Lung microvascular endothelial cell (primary cell): ENCODE results near the gene TKTL1. TPM values are rescaled to one million over a fixed set of nuclear protein-coding genes. Genes with fewer than 3 reads are reported as not detected.
"Not testable (repeated sequence)": the region's sequence is repeated elsewhere in the genome, so short reads cannot be mapped to it uniquely, and the experiment has no call there.

Source experiments
- DNase-seq, 2 donors: peaks; one replicate each; pipeline versions ENCODE4 v3.0.0 to v3.0.0-alpha.2; 2010; ENCODE audit warnings: low read depth in 2 of 2
- total RNA-seq: library from RNA; depleted of rRNA; stranded (reverse); fragments of >200 nt; gene quantifications from 2 replicates; pipeline ENCODE4 v1.2.1, GENCODE V29; 2014

The TKTL1 gene, protein sequence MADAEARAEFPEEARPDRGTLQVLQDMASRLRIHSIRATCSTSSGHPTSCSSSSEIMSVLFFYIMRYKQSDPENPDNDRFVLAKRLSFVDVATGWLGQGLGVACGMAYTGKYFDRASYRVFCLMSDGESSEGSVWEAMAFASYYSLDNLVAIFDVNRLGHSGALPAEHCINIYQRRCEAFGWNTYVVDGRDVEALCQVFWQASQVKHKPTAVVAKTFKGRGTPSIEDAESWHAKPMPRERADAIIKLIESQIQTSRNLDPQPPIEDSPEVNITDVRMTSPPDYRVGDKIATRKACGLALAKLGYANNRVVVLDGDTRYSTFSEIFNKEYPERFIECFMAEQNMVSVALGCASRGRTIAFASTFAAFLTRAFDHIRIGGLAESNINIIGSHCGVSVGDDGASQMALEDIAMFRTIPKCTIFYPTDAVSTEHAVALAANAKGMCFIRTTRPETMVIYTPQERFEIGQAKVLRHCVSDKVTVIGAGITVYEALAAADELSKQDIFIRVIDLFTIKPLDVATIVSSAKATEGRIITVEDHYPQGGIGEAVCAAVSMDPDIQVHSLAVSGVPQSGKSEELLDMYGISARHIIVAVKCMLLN
- total RNA-seq, result under 0.01 TPM in 1 of 2 replicates, not detected in the other

GRCh38 chrX:154295664-154296310 lies at the start of gene TKTL1:
Gene TKTL1, plus strand, starts transcription at chrX:154295795. Its CDS starts 65 bp downstream, at chrX:154295860.
- no peak for DNase-seq

- DNase-seq, result not testable (repeated sequence)
Measured at GRCh38 chrX:154247377-154248045, 48.1 kb upstream of the TKTL1 start.

- DNase-seq, result not testable (repeated sequence)
Measured at GRCh38 chrX:154248076-154248475, 47.5 kb upstream of the TKTL1 start.

- not testable (repeated sequence) for DNase-seq
Measured at GRCh38 chrX:154257282-154257681, 38.3 kb upstream of the TKTL1 start, which contains the start of gene OPN1MW3. Gene OPN1MW3, plus strand, starts transcription at chrX:154257582. Its CDS starts 38 bp downstream, at chrX:154257620.

DNA sequence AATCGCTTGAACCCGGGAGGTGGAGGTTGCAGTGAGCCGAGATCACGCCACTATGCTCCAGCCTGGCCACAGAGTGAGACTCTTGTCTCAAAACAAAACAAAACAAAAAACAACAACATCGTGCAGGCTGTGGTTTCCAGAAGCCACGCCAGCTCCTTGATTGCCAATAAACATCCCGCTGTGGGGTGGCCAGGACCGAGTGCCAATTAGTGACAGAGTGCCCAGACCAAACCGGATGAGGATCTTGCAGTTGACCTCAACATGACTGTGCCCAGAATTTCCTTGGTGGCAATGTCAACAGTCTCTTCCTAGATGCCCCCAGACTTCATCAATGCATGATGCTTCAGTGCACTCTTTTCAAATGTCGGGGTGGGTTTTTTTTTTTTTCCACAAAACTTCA lies 36.9 kb upstream of the TKTL1 start:
- not testable (repeated sequence) for DNase-seq

GRCh38 chrX:154263072-154263471 lies 32.5 kb upstream of the TKTL1 start:
- DNase-seq, result not testable (repeated sequence)

- not testable (repeated sequence) for DNase-seq
Measured at GRCh38 chrX:154269245-154269644, 26.4 kb upstream of the TKTL1 start.

DNA sequence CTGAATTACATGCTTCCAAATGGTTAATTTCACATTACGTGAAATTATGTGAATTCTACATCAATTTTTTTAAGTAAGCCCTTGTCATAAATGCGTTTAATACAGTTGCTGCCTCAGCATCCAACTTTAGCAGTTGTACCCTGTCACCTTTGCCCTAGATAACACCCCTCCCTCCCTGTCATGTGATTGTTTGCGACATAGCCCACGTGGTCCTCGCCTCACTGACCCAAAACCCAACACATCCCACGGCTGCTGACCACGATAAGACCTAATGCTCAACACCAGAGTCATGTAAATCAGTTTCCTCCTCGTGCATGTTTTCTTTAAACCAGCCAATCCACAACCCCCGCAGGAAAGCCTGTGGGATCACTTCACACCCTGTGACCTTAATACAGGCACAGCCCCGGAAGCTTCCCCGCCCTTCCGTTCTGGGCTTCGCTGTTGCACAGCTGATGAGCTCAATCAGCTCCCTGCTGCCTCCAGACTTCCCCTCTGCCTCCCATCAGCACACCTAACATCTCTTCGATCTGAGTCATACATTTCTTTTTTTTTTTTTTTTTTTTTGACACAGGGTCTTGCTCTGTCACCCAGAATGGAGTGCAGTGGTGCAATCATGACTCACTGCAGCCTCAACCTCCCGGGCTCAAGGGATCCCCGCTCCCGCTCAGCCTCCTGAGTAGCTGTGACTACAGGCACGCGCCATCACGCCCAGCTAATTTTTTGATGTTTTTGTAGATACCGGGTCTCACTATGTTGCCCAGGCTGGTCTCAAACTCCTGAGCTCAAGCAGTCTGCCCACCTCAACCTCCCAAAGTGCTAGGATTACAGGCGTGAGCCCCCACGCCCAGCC lies 10.9 kb upstream of the TKTL1 start:
- DNase-seq, result not testable (repeated sequence)

DNA sequence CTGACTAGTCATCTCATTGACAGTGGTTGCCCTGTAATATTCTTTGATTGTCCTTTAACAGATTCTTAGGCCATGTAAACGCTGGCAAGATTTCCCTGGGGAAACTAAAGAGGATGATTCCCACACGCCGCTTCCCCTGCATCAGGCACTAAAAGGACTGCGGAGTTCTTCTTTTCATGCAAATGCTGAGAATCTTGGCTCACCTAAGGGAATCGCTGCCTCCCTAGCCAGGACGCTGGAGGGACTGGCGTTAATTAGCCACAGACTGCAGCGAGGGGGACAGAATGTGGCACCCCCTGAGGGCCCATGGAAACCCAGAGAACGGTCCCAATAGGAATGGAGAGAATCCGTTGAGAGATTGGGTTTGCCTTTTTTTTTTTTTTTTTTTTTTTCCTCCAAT lies 9.2 kb upstream of the TKTL1 start:
- DNase-seq, result not testable (repeated sequence)

- no peak for DNase-seq
Measured at GRCh38 chrX:154294791-154295574, 612 bp upstream of the TKTL1 start, which contains the start of gene TEX28. Gene TEX28, minus strand, starts transcription at chrX:154295124. Its CDS starts 3,007 bp downstream, at chrX:154292117.

- DNase-seq, result no peak
Measured at GRCh38 chrX:154296731-154297130, 1.1 kb downstream of the TKTL1 start.

DNA sequence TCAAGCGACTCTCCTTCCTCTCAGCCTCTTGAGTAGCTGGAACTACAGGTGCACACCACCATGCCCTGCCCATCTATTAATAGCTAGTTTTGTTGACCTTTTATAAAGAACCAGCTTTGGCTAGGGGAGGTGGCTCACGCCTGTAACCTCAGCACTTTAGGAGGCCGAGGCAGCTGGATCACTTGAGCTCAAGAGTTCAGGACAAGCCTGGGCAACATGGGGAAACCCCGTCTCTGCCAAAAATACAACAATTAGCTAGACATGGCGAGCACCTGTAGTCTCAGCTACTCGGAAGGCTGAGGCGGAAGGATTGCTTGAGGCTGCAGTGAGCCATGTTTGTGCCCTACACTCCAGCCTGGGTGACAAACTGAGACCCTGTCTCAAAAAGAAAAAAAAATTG lies 2.7 kb downstream of the TKTL1 start:
- no peak for DNase-seq

DNA sequence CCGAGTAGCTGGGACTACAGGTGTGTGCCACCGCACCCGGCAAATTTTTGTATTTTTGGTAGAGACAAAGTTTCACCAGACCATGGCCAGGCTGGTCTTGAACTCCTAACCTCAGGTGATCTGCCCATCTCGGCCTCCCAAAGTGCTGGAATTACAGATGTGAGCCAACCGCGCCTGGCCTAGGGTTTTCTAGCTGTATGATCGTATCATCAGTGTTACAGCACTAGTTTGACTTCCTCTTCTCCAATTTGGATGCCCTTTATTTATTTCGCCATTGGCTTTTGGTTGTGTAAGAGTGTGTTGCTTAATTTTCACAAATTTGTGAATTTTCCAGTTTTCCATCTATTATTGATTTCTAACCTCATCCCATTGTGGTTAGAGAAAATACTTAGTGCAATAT lies 5.2 kb downstream of the TKTL1 start:
- no peak for DNase-seq

DNA sequence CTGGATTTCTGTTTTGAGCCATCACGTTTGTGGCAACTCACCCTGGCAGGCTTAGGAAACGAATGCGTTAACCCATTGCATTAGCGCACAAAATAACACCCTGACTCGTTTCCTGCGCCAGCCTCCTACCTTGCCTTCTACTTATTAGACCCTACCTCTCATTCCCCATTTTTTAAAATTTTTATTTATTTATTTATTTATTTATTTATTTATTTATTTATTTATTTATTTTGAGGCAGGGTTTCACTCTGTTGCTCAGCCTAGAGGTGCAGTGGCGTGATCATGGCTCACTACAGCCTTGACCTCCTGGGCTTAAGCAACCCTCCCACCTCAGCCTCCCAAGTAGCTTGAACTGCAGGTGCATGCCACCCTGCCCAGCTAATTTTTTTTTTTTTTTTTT lies 7.4 kb downstream of the TKTL1 start:
- DNase-seq, result not testable (repeated sequence)

DNA sequence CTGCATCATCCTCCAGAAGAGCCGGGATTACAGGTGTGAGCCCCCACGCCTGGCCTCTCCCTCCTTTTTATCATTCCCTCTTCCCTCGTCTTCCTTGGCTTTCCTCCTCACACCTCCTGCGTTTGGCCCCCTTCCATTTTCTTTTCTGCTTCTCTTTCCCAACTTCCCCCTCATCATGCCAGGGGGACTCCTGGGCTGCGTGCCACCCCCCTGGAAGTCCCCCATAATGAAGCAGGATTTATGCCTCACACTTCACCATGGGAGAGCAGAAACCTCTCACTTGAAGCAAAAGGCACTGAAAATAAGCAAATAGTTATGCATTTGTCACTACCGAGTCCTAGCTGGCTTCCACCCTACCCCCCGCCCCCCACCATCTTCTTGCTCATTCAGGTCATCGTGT lies 7.9 kb downstream of the TKTL1 start:
- DNase-seq, result no peak

DNA sequence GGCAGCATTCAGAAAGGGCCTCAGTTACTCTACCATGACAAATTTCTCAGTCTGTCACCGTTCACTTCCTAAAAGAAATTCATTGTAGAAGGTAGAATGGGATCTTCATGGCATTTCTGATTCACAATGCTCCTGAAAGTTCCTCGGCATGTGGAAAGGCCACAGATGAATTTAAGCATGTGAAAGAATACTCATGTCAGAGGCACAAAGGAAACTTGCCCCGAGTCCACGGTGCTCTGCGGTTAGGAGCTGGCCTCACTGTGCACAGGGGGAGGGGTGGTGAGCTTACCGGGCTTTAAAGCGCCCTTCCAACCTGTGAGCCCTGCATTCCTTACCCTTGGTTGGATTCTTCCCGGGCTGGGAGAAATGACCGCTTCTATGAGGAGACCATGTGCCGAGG lies 9.3 kb downstream of the TKTL1 start:
- no peak for DNase-seq

DNA sequence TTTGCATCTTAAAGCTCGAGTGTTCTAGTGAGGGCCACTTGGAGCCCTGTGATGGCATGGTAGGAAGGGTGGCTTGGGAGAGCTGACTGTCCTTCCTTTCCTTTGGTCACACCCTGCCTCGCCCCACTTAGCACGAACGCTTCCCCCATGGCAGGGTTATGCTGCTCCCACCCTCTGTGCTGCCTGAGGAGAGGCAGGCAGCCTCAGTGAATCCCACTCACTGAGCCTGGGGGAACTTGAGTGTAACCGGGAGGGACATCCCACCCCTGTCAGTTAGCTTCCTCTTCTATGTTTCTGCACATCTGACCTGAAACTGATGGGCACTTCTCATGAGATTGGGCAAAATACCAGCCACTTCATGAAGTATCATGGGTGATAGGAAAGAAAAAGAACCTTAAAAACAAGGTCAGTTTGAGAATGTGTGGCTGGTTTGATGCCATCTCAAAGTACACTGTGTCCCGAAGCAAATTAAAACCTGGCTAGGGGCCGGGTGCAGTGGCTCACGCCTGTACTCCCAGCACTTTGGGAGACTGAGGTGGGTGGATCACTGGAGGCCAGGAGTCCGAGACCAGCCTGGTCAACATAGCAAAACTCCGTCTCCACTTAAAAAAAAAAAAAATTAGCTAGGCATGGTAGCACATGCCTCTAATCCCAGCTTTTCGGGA lies 10.1 kb downstream of the TKTL1 start:
- DNase-seq, result no peak

- no peak for DNase-seq
Measured at GRCh38 chrX:154307202-154307601, 11.6 kb downstream of the TKTL1 start.
